ENCODE measurements around the gene TCF4.

DNA sequence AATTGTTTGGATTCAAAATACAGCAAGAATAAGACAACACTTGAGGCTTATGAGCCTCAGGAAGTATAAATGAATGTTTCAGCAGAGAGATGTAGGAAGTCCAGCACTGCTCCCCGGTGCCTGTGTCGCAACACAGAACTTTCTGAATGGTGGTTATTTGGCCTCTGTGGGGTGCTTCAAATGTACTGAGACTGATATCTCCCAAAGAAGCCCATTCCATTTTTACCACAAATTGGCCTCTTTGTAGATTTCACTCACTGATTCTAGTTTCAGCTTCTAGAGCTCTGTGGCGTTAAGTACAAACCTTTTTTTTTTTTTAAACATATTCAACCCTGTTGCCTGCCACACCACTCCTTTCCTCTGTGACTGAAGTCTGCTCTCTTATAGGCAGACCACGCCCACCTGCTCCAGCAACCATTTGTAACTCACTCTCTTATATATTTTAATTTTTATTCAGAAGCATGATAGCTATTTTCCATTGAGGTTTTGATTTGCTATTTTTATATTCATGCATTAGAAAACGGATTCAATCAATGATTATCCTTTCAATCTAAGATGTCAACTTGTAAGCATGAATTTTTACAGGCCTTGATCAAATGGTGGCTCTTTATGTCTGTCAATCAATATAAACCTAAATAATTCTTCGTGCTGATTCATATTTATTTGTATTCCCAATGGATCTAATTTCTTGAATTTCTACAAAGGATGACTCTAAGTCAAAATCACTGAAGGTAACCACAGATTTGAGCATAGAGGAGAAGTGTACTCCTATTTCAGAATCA lies 351.7 kb downstream of the TCF4 start:
- TF ChIP-seq FOXP2 (optimal IDR thresholded peaks at IDR 0.05; ENCODE audit: control extremely low read depth, extremely low read length, insufficient read depth) (peak; percentile 47), POLR2AphosphoS5 (IDR thresholded peaks at IDR 0.05; ENCODE audit: borderline replicate concordance, low read depth, low read length) (no peak; the same call in 1 of the 2 replicates), EZH2 (IDR thresholded peaks at IDR 0.05) (no peak)
